Fibroblast of mammary gland (primary cell): ENCODE results near the gene CDH23.

Experiments
- DNase-seq: peaks from one replicate; pipeline ENCODE4 v3.0.0-alpha.2; 2010; ENCODE audit warnings: low read depth
- H3K4me3 ChIP-seq: 2 replicates; pipeline ENCODE4 v1.5.1; 2011; ENCODE audit warnings: low read depth, mild to moderate bottlenecking, low read length, moderate library complexity; ENCODE audit not compliant: control insufficient read depth
- TF ChIP-seq, protein P1 (sequence below): conservative IDR thresholded peaks from 2 replicates; pipeline ENCODE4 v1.5.1; 2011; ENCODE audit warnings: low read depth, low read length, inconsistent platforms; ENCODE audit not compliant: control insufficient read depth, insufficient read depth

The CDH23 gene

DNA sequence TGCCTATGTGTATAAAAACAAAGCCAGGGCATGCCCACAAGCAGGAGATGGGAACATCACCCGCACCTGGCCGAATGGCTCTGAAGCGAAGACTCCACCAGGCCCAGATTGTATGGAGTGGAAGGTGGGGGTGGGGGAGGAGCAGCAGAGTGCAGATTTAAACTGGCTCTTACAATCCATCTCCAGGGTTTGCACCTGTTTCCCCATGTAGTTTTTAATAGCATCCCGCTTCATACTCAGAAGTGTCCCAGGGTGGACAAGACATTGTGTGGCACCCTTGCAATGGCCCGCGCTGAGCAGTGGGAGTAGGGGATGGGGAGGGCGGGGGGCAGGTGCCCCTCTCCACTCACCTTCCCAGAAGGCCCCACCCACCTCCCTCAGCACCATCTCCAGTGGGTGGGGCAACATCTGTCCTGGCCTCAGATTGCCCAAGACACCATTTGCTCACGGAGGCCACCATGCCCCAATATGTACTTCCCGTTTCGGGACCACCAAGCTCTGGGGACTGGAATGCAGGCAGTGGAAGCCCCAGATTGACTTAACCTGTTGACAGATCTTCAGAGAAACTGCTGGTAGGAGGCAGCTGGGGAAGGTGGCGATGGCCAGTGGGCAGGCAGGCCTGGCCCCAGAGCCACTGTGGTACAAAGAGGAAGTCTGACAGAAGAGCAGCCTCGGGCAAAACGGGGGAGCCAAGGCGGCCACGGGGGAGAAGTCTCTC lies 353.6 kb downstream of the CDH23 start:
- no peak for DNase-seq

DNA sequence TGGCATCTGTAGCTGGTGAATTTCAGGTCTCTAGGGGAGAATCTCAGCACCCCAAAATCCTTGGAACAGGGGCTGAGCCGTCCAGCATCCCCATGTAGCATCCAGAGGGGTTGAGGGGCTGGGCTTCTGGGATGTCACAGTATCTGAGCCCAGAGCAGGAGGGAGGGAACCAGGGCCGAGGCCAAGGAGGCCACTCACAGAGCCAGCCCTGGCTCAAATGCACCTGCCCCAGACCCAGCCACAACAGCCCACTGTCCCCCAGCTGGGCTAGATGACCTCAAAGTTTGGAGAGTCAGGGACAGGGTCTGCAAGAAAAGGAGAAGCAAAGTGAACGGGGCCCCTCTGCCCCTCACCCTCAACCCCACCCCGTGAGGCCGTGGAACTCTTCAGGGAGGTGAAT lies 354.3 kb downstream of the CDH23 start:
- TF ChIP-seq, protein P1, sequence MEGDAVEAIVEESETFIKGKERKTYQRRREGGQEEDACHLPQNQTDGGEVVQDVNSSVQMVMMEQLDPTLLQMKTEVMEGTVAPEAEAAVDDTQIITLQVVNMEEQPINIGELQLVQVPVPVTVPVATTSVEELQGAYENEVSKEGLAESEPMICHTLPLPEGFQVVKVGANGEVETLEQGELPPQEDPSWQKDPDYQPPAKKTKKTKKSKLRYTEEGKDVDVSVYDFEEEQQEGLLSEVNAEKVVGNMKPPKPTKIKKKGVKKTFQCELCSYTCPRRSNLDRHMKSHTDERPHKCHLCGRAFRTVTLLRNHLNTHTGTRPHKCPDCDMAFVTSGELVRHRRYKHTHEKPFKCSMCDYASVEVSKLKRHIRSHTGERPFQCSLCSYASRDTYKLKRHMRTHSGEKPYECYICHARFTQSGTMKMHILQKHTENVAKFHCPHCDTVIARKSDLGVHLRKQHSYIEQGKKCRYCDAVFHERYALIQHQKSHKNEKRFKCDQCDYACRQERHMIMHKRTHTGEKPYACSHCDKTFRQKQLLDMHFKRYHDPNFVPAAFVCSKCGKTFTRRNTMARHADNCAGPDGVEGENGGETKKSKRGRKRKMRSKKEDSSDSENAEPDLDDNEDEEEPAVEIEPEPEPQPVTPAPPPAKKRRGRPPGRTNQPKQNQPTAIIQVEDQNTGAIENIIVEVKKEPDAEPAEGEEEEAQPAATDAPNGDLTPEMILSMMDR: no peak
- DNase-seq: no peak
- H3K4me3 ChIP-seq: no peak overlapping the region

More for the DNA sequence above, 353.6 kb downstream of the CDH23 start:
- TF ChIP-seq, protein P1: no peak
- no peak overlapping the region for H3K4me3 ChIP-seq

DNA sequence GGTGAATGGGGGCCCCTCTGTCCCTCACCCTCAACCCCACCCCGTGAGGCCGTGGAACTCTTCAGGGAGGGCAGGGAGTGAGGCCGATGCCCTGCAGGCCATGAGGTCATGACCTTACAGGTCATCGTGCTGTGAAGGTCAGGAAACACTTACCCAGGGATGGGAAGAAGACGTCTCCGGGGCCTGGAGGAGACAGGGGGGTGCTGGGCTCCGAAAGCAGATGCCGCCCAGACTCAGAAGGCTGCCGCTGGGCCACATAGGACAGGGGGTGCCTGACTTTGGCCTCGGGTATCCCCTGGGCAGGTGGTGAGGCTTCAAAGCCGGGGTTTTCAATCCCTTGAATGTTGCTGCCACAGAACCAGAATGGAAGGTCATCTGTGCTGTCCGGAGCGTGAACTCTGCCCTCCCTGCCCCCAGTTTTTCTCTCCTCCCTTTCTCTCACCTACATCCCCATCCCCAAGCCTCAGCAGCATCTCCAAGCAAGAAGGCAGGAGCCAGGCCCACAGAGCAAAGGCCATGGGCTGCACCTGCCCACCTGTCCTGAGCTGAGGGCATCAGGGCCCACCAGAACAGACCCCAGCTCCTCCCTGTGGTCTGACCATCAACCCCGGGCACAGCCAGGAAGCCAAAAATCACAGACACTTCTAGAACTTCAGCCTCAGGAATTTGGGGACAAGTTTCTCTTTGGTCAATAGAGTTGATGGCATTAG lies 354.9 kb downstream of the CDH23 start:
- no peak for DNase-seq
- no peak overlapping the region for H3K4me3 ChIP-seq
- TF ChIP-seq, protein P1: no peak

DNA sequence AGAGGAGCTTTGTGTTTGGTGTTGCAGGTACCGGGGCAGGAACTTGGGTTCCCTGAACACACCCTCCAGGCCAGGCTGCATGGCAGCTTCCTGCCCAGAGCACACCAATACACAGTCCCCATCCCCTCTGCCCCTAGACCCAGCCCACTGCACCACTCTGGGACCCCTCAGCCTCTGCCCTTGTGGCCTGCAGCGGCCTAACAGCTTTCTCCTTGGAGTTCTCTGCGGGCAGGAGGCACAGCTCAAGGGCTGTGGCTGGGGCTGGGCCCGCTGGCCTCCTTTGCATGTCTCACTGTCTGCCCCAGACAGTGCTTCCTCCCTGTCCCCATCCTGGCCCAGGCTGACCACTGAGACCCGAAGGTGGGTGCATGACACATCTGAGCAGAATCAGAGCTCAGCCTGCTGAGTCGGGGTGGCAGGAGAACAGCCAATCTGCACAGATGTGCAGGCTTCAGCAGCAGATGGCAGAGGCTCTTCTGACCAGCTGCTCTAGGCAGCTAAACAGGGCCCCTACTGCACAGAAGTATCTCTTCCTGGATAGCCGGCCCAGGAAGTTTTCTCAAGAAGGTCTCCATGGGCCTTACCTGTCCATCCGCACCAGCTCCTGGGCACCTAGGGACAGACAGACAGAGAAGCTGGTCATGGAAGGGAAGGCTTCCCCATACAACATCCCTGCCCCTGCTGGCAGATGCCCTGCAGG lies 355.8 kb downstream of the CDH23 start:
- DNase-seq: no peak
- H3K4me3 ChIP-seq: no peak overlapping the region
- TF ChIP-seq, protein P1: no peak

DNA sequence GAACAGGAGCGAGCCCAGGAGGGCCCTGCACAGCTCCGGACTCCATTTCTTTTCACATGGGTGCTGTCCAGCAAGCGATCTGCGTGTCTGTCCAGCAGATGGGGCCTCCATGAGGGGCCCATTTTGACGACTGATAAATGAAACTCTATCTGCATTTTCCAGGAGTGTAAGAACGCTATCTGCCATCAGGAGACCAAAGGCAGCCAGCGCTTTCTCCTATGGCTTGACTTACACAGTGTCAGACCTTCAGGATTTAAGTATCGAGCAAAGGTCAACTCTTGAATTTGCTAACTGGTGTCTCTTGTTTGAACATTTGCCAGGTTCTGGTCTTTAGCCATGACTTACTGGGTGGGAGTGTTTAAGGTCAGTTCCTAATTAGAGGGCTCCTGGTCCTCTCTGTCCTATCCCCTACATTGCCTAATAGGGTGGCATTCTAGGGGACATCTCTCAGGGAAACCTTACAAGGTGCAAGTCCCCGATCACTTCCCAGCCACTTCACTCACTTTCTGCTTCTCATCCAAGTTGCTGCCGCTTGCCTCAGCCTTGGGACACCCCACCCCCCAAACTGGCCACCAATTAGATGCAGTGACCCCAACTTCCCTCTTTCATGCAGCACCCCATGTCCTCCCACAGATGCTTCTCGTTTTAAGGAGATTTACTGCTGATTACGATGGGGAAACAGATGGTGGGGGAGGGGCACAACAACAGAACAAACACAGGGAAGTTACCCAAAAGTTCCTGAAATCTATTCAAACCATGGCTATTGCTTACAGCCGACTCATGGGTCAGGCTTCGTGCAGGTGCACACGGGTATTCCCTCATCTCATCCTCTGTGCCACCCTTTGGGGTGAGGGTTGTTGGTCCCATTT lies 356.6 kb downstream of the CDH23 start:
- DNase-seq: no peak
- H3K4me3 ChIP-seq: no peak overlapping the region
- TF ChIP-seq, protein P1: no peak

DNA sequence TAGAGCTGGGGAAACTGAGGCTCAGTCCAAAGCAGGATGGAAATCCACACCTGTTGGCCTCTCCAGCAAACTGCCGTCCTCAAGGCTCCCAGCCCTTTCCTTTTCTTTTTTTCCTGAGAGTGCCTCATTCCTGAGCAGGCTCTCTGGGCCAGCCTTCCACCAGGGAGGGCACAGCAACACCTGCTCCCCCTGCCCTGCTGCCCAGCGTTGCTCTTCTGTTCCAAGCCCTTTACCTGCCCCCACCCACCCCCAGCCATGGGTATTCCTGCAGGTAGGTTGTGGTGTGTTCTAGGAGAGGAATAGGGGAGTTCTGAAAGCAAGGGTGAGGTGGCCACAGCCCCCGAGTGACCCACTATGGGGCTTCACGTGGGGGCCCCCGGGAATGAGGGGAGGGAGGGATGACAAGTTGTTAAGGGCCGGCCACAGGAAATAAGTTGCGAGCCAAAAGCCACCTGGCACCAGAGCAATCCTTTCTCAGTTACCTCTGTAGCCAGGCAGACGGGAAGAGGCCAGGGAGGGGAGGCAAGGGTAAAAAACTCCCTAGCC lies 357.3 kb downstream of the CDH23 start:
- no peak for DNase-seq
- TF ChIP-seq, protein P1: no peak
- H3K4me3 ChIP-seq: no peak overlapping the region
